Measurements from ENCODE around the gene CTRB2.

- no peak for TF ChIP-seq CTCF (IDR thresholded peaks at IDR 0.05; ENCODE audit: low read length)
- no peak for TF ChIP-seq EZH2 (IDR thresholded peaks at IDR 0.05; ENCODE audit: borderline replicate concordance, low read length)
Measured at GRCh38 chr16:75206749-75207451, at the start of gene CTRB2.
